NK-92 (cell line): Measurements from ENCODE around the gene NPY1R.

Experiments
- DNase-seq: peaks from one replicate; lab custom pipeline; 2025; ENCODE audit not compliant: unreplicated experiment; lab: John Stamatoyannopoulos, UW

NPY1R gene

DNA sequence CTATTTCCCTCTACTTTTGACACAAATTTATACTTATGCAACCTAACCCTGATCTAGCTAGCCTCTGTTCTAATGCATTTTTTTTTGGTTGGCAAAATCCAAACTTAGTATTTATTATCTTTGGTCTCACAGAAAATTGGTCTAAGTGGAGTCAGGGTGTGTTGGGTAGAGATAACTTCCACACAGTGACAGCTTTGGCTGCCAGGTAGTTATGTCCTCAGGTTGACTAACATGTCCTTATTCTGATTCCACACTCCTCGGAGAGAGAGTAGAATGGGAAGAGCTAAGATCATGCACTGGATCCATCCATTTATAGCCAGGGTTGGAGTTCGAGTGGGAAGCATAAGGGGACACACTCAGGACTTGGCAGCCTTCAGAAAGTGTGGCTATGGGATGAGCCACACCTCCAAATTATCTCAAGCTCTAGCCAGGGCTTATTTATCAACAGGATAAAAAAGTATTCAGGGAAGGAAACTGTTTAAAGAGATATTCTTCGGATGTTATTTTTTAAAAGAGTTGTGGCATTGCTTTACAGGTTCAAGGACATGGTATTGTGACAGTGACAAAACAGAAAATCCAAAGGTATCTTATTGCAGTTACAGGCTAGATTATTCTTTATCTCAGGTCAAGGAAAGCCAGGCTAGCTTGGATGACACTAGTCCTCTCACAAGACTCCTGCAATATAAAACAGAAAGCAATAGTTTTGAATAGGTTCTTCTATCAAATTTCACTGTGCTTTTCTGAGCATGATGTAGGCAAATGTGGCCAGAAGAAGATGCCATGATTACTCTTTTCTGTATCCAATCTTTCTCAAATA lies 51.5 kb downstream of the NPY1R start:
- DNase-seq = no peak

- no peak for DNase-seq
These were observed 52.7 kb downstream of the NPY1R start for GRCh38 chr4:163279713-163280112.

DNA sequence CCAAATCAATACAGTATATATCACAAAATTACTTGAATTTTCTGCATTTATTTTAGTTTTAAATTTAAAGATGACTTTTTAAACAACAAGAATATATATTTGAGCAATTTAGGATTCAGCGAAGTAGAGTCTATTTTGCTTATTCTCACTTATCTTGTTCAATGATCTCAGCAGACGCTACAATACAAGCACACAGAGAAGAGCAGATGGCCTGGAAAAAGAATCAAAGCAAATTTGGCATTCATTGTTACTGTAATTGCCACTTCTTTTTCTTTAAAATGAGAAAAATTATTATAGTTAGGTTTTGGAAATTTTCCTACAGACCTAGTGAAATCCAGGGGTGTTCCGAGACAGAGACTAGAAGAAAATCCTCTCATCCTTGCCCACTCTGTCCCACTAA lies 57.5 kb downstream of the NPY1R start:
- no peak for DNase-seq
